DLD1 (cell line): ENCODE data around the gene ADNP2.

ENCODE experiments used
- in situ Hi-C: cut with HindIII; loops from 2 replicates; pipeline ENCODE4 v1.10.0; 2017; ENCODE audit warnings: low sequenced_read_pairs

ADNP2 gene

DNA sequence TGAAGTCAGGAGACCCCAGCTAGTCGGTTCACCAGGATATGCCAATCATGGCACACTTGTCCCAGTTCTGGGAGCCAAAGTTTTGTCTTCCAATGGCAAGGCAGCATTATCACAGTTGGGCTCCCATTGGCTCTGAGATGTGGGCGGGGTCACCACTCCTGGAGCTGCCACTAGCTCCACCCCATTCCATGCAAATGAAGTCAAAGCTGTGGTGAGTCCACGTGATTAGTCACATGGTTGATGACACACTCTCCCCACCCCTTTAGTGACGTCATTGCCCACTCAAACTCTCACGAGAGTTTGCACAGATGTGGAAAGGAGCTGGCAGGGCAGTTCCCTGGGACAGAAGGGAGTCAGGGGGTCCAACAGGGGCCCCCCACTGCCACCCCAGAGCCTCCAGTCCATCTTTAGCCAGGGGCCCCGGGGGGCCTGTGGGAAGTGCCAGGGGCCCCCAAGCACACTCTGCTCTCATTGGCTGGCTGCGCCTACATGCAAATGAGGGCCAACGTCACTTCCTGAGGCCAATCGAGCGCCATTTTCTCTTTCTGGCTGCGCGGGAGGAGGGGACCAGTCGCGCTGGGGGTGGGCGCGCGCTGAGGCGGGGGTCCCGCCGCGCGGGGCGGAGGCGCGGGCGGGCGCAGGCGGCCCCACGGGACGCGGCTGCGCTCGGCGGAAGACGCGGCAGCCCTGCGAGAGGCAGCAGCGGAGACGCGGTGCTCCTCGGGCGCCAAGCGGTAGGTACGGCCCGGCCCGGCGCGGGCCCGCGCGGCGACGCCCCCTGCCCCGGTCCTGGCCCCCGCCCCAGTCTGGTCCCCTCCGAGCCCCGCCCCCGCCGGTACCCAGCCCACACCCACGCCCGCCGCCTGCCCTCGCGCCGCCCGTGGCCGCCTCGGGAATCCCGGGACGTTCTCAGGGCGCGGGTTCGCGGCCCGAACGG is at the start of gene ADNP2:
TSS of gene ADNP2 (plus strand) at position 524 of the 937 bp plus-strand sequence. CDS start 8,281 bp downstream, outside the sequence.
- in situ Hi-C loops: no loop called here

GRCh38 chr18:80059945-80060344 is 49.1 kb upstream of the ADNP2 start:
- in situ Hi-C loops: no loop called here

GRCh38 chr18:80065705-80066104 is 43.4 kb upstream of the ADNP2 start:
- in situ Hi-C loops: no loop called here

- in situ Hi-C loops: no loop called here
Observed at GRCh38 chr18:80067321-80067720, 41.7 kb upstream of the ADNP2 start.

DNA sequence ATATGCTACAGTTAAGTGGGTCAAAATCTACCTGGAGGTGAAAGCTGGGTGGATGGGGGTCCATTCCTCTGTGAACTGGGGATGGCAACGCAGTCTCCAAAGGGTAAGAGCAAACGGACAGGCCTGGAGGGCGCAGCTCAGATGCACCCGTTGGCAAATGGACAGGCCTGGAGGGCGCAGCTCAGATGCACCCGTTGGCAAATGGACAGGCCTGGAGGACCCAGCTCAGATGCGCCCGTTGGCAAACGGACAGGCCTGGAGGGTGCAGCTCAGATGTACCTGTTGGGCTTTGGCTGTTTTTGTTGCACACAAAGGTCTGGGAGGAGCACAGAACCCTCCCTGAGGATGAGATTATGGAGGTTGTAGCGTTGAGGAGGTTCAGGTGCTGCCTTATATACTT is 41.2 kb upstream of the ADNP2 start:
- in situ Hi-C loops: no loop called here

DNA sequence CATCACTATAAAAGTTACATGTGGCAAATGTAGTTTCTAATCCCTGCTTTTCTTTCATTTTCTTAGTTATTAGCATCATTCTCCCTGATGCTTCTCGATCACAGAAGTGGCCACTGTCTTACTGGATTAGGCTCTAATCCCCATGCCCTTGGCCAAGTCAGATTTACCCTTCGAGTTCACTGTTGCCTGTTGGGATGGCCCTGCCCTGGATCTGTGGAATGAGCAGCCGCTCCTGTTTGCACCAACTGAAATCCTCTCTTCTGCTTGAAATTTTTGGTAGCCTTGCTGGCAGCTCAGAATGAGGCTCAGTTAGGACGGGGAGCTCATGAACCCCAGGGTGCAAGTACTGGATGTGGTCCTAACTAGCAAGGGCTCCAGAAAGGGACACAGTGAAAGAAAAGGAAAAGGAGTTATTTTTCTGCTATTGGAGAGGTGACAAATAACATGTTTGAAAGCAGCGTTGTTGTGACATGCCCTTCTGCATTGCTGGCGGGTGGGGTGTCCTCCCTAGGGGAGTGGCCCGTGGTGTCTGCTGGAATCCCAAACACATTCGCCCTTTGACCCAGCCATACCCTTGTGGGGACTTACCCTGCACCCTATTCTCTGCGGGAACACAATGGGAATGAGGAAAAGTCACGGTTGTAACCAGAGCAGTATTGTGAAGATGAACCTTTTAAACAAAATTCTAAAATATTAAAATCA is 40.3 kb upstream of the ADNP2 start:
- in situ Hi-C loops: no loop called here

DNA sequence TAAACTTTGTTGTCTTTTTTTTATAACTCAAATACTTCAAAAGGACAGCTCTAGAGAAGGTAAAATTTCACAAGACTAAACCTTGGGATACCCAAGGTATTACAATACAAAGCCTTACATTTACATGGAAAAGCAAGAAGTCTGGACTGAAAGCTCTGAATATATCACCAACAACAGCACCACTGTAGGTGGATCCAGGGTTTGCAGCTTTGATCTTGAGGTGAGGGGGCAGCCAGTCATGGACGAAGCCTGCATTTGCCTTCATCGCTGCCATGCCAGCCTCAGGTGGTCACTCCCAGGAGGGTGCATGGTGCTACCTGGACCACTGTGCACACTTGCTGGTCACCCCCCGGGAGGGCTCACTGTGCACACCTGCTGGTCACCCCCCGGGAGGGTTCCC is 38.2 kb upstream of the ADNP2 start:
- in situ Hi-C loops: no loop called here

DNA sequence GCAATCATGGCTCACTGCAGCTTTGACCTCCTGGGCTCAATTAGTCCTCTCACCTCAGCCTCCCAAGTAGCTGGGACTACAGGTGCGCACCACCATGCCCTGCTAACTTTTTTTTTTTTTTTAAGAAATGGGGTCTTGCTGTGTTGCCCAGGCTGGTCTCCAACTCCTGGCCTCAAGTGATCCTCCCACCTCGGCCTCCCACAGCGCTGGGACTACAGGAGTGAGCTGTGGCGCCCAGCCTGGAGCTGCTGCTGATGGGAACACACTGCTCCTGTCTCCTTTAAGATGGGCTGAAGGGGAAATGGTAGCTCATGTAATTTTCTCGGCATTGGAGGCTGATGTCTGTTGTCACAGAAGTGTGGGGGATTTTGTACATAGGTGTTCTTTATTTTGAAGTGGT is 34.9 kb upstream of the ADNP2 start:
- in situ Hi-C loops: no loop called here

DNA sequence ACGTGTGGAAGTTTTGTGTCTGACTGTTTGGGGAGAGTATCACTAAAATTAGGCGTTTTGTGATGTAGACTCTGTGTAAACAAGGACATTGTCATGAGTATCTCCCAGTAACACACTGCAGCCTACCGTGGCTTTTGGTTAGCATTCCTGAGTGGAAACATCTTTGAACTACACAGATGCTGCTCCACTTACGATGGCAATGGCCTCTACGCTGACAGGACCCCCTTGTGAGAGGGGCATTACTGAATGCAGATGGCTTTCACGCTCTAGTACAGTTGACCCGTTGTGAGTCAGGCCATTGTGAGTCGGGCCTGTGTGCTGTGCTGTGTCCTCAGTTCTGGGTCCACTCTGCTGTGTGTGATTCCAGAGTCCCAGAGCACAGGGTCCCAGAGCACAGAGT is 34.4 kb upstream of the ADNP2 start:
- in situ Hi-C loops: no loop called here

GRCh38 chr18:80075940-80076339 is 33.1 kb upstream of the ADNP2 start:
- in situ Hi-C loops: no loop called here

DNA sequence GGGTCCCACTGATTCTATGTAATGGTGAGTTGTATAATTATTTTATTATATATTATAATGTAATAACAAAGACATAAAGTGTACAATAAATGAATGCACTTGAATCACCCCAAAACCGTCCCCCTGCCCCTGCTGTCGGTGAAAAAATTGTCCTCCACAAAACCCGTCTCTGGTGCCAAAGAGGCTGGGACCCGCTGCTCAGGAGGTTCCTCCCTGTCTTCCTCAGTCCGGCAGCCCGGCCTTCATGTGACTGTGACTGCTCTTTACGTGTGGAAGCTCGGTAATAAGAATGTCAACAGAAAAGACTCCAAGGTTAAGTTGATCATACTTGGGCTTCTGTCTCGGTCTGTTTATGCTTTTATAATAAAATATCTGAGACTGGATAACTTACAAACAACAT is 32.7 kb upstream of the ADNP2 start:
- in situ Hi-C loops: no loop called here

GRCh38 chr18:80077873-80078272 is 31.2 kb upstream of the ADNP2 start:
- in situ Hi-C loops: no loop called here

- in situ Hi-C loops: no loop called here
Observed at GRCh38 chr18:80086281-80086680, 22.8 kb upstream of the ADNP2 start.

- in situ Hi-C loops: no loop called here
Observed at GRCh38 chr18:80088036-80088435, 21.0 kb upstream of the ADNP2 start.

GRCh38 chr18:80088823-80089222 is 20.2 kb upstream of the ADNP2 start:
- in situ Hi-C loops: no loop called here

GRCh38 chr18:80095414-80095813 is 13.6 kb upstream of the ADNP2 start:
- in situ Hi-C loops: no loop called here

DNA sequence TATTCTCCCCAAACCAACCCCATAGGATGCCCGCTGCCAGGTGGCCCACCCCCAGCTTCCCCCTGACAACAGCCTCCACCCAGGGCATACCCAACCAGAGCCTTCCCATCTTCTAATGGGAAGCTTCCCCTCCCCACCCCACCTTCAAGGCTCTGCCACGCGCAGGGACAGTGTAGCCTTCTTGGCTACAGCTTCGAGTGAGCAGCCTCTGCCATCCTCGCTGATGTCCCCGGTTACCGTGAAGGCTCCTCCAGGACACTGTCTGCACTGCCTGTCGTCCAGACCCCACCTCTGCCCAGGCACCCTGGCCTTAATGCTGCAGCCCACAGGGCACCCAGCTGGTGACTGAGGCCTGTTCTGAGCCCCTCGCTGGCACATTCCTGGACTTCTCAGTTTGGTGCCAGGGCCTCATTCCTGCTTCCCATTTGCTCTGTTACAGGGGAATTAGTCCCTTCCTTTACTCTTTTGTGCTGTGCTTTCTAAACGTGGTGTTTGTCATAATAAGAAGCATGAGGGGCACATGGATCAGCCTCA is 13.0 kb upstream of the ADNP2 start:
- in situ Hi-C loops: no loop called here

- in situ Hi-C loops: no loop called here
Observed at GRCh38 chr18:80097201-80097600, 11.9 kb upstream of the ADNP2 start.

DNA sequence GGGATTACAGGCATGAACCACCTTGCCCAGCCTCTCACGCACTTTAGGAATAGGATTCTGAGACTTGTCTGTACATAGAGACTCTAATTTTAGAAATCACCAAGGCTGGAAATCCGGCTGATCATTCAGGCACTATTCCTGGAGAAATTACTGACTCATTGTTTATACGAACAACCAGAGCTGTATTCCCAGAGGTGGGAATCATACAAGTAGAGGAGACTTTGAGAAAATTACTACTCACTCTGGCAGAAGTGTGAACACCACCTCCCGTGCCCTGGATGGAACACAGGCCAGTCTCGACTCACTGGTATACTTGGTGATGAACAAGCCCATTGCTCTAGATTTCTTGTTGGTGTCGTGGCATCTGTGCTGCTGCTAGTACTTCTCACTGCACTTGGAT is 5.8 kb upstream of the ADNP2 start:
- in situ Hi-C loops: no loop called here

DNA sequence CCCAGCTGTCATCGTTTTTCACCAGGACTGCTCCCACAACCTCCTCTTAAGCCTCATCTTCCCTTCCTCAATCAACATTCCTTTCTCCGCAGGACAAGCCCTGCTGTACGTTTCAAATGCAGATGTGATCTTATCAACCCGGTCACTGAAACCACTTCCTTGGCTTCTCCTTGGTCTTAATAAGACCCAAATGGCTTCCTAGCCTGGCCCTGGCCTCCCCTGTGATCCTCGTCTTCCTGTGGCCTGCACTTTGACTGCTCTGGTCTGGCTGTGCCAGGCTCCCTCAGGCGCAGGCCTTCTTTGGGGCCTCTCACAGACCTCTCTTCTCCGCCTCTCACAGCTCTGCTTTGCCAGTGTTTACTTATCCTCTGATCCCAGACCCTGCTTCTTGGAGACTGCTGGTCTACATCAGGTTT is 4.7 kb upstream of the ADNP2 start:
- in situ Hi-C loops: no loop called here

DNA sequence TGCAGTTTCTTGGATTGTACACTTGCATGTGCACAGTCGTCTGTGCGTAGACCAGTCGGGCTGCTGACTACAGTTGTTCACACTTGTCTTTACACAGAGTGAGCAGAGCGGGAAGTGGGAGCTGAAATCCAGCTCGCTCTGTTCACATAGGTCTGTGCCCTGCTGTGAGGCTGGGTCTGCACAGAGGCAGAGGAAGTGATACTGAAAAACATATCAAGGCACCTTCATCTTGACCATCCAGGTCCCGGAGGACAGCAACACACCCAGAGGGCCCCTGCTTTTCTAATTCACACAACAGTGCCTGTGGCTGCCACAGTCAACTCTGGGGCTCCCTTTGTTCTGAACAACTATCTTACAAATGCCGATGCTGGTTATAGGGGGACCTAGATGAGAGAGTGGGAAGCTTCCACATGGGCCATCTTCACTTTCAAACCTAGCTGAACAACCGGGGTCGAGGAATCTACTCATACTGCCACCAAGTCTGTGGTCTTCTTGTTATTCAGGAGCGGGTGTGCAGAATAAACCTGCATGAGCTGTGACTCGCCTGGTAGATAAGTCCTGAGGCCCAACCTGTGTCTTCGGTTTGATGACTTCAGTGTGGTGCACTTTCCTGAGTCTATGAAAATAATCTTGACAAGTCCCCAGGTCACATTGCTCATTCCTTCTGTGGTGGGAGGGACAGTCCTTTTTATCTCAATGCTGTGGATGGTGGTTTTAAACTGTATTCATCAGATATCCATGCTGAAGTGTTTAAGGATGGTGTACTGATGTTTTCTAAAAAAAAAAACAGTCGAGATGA is 3.5 kb upstream of the ADNP2 start:
- in situ Hi-C loops: no loop called here
